Colonic mucosa (tissue), 4 donors: ENCODE data around the gene ACY1. TPM values are rescaled to one million over a fixed set of nuclear protein-coding genes. Genes with fewer than 3 reads are reported as not detected.

Experiments used
- DNase-seq: peaks from one replicate; pipeline ENCODE4 v3.0.0-alpha.2; 2020
- H3K27ac ChIP-seq: fragments of 200-600 bp; one replicate; pipeline ENCODE4 v1.8.0; 2021
- H3K27me3 ChIP-seq: fragments of 200-600 bp; one replicate; pipeline ENCODE4 v1.8.0; 2021
- H3K36me3 ChIP-seq: fragments of 200-600 bp; one replicate; pipeline ENCODE4 v1.8.0; 2021
- H3K4me1 ChIP-seq: fragments of 200-600 bp; one replicate; pipeline ENCODE4 v1.8.0; 2021; ENCODE audit warnings: mild to moderate bottlenecking
- H3K4me3 ChIP-seq: fragments of 200-600 bp; one replicate; pipeline ENCODE4 v1.8.0; 2021
- H3K9ac ChIP-seq, 2 donors: one replicate each; pipeline ENCODE4 v1.7.0; 2013; ENCODE audit warnings: control low read depth in 2 of 2, low read depth in 2 of 2, low read length in 2 of 2
- H3K9me3 ChIP-seq: fragments of 200-600 bp; one replicate; pipeline ENCODE4 v1.8.0; 2021
- intact Hi-C: fragments of 100-400 bp; cut with DNase I; formaldehyde crosslinking; loops from one replicate; pipeline ENCODE4 v1.14.1; 2022
- total RNA-seq, 2 donors: library from RNA; stranded (reverse); fragmentation: NEBNext Ultra II Directional in 1 of 2; extraction: Animal tissue kit (Norgen Biotek cat#: 25700) in 1 of 2; gene quantifications; one replicate each; pipeline ENCODE4 v1.2.1, GENCODE V29; 2021
- TF ChIP-seq, protein P1 (sequence below): fragments of 200-600 bp; IDR thresholded peaks from one replicate; pipeline ENCODE4 v1.8.0; 2022; ENCODE audit warnings: antibody characterized with exemption, mild to moderate bottlenecking
- donor health status: healthy.
- donor health status: DM: no; HTN: no; CAD: no.
- donor health status: DM: no; HTN: no; CAD: no.

ACY1 gene
- total RNA-seq, 2 donors from 2014 or later = 137 to 153 TPM

DNA sequence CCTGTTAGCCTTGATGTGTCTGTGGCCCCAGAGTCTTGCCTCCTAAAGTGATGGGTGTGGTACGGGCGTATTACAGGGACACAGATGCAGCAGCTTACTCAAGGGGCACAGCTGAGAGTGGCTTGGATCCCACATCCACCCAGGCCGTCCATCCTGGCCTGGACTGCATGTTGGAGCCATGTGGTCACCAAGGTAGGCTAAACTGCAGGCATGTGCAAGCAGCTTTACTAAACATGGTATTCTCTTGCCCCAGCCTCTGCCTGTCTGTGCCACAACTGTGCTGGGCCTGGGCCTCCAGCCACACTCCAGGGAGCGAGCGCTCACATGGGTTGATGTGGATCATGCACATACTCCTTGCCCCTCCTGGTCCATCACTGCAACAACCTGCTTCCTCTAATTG is 34.2 kb upstream of the ACY1 start:
- Histone ChIP-seq H3K27ac (no peak overlapping the region), H3K4me1 (no peaks in the 10 kb centered on the region), H3K36me3 (no peaks in the 10 kb centered on the region), H3K9ac (no peak overlapping the region), H3K4me3 (no peak overlapping the region), H3K9me3 (no peaks in the 10 kb centered on the region), H3K27me3 (no peaks in the 10 kb centered on the region)
- intact Hi-C loops = no loop called here
- no peak for DNase-seq
- TF ChIP-seq, protein P1, sequence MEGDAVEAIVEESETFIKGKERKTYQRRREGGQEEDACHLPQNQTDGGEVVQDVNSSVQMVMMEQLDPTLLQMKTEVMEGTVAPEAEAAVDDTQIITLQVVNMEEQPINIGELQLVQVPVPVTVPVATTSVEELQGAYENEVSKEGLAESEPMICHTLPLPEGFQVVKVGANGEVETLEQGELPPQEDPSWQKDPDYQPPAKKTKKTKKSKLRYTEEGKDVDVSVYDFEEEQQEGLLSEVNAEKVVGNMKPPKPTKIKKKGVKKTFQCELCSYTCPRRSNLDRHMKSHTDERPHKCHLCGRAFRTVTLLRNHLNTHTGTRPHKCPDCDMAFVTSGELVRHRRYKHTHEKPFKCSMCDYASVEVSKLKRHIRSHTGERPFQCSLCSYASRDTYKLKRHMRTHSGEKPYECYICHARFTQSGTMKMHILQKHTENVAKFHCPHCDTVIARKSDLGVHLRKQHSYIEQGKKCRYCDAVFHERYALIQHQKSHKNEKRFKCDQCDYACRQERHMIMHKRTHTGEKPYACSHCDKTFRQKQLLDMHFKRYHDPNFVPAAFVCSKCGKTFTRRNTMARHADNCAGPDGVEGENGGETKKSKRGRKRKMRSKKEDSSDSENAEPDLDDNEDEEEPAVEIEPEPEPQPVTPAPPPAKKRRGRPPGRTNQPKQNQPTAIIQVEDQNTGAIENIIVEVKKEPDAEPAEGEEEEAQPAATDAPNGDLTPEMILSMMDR = no peak

DNA sequence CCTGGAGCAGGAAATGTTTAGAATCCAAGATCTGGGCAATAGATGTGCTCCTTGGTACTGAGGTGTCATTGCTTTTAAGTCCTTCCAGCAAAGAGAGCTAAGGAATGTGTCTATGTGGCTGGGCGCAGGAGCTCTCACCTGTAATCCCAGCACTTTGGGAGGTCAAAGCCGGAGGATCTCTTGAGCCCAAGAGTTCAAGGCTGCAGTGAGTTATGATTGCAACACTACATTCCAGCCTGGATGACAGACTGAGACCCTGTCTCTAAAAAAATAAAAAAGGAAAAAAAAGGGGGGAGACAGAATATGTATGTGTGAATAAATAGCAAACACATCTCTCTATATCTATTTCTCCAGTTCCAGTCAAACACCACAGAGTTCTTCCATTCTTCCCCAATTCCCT is 32.4 kb upstream of the ACY1 start:
- H3K27ac ChIP-seq = no peak overlapping the region
- no peaks in the 10 kb centered on the region for H3K9me3 ChIP-seq
- H3K27me3 ChIP-seq = no peaks in the 10 kb centered on the region
- TF ChIP-seq, protein P1 = no peak
- intact Hi-C loops = no loop called here
- no peak overlapping the region for H3K9ac ChIP-seq
- H3K4me1 ChIP-seq = no peaks in the 10 kb centered on the region
- no peaks in the 10 kb centered on the region for H3K36me3 ChIP-seq
- no peak for DNase-seq
- no peak overlapping the region for H3K4me3 ChIP-seq

DNA sequence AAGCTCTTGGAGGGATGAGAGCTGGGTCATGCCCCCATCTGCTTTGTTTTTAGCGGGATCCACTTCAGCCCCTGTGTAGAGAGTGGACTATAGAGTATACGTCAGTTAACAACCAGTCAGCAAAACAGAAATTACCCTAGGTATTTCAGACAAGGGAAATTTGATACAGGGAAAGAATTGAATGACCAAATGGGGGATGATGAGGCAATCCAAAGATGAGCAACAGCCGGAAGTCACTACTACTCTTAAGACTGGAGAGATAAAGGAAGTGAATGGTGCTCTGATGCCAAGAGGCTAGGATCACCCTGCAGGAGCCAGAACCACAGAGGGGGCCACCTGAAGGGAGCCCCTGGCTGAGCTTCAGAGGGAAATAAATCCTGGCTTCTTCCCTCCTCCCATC is 29.9 kb upstream of the ACY1 start:
- Histone ChIP-seq H3K4me1 (peaks cover 6% of the 10 kb centered on the region), H3K36me3 (no peaks in the 10 kb centered on the region), H3K9me3 (no peaks in the 10 kb centered on the region), H3K9ac (no peak overlapping the region), H3K4me3 (no peak overlapping the region), H3K27ac (no peak overlapping the region), H3K27me3 (no peaks in the 10 kb centered on the region)
- no peak for DNase-seq
- intact Hi-C loops = no loop called here
- TF ChIP-seq, protein P1 = no peak

DNA sequence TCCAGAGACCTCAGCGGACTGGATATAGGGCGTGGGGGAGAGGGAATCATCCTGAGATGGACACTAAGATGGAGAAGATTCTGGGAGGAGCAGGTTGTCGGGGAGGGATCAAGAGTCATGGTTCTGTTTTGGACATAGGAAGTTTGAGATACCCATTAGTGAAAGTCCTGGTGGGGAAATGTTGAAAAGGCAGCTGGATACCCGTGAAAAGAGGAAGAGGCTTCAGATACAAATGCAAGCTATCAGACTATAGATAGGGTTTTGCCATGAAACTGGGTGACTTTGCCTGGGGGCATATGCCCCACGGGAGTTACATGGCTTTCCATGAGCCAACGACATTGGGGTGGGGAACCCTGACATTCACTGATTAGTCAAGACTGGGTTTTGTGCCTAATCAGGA is 29.2 kb upstream of the ACY1 start:
- Histone ChIP-seq H3K36me3 (no peaks in the 10 kb centered on the region), H3K4me1 (peaks cover 6% of the 10 kb centered on the region), H3K27ac (no peak overlapping the region), H3K27me3 (no peaks in the 10 kb centered on the region), H3K4me3 (no peak overlapping the region), H3K9me3 (no peaks in the 10 kb centered on the region), H3K9ac (no peak overlapping the region)
- TF ChIP-seq, protein P1 = no peak
- no peak for DNase-seq
- intact Hi-C loops = no loop called here

DNA sequence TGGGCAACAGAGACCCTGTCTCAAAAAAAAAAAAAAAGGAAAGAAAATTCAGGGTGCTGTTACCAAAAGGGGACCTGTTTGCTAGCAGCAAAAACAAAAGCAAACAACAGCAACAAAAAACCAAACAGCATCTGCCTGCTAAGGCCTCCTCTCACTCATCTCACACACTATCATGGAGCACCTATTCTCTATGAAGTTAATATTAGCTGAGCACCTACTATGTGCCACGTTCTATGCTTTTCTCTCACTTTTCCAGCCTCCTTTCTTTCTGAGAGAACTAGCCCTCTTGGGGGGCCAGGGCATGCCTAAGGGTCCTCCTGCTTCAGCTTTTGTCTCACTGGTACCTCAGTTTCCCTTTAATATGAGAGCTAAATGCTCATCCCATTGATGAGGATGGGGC is 28.6 kb upstream of the ACY1 start:
- Histone ChIP-seq H3K27me3 (no peaks in the 10 kb centered on the region), H3K9ac (no peak overlapping the region), H3K4me1 (peaks cover 6% of the 10 kb centered on the region), H3K36me3 (no peaks in the 10 kb centered on the region), H3K4me3 (no peak overlapping the region), H3K9me3 (no peaks in the 10 kb centered on the region), H3K27ac (no peak overlapping the region)
- TF ChIP-seq, protein P1 = no peak
- DNase-seq = no peak
- intact Hi-C loops = no loop called here
